Measurements from ENCODE around the gene BRIX1. TPM values are rescaled to one million over a fixed set of nuclear protein-coding genes. Genes with fewer than 3 reads are reported as not detected.
A peak's percentile ranks its signal among the peaks of the same experiment; 100 is the strongest.

Gene BRIX1
- total and polyA plus RNA-seq, 2 of the 13 experiments (the other 11 are each of a cell fraction or from before 2014, with no cell fraction given), result 23.6 to 78.4 TPM

DNA sequence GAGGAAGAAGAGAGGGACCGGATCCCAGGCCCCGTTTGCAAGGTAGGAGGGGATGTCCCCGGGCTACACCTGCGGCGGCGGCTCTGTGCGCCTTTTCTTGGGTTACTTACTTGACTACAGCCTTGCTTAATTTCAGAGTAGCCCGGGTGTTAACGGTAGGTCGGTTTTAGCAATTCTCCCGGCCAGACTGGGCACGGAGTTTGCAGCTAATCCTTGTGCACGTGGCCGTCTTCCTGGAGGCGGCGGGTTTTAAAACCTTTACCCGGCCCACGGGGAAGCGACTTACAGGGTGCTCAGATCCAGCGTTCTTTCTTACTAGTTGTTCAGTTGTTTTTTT lies 313 bp downstream of the BRIX1 start (continued):
- TF ChIP-seq ZNF790 (CRISPR knock-in tag; IDR thresholded peaks at IDR 0.05; ENCODE audit: borderline replicate concordance) (no peak), PHF8 (CRISPR knock-in tag; IDR thresholded peaks at IDR 0.05) (peak; percentile 29; the same call in 1 of the 2 replicates), ATF7 (IDR thresholded peaks at IDR 0.05) (no peak), ATF7 (CRISPR knock-in tag; IDR thresholded peaks at IDR 0.05) (no peak), ZNF24 (IDR thresholded peaks at IDR 0.05) (no peak), NFRKB (IDR thresholded peaks at IDR 0.05) (no peak), ZNF101 (CRISPR knock-in tag; IDR thresholded peaks at IDR 0.05; ENCODE audit: borderline replicate concordance, low read depth) (no peak), HNRNPUL1 (IDR thresholded peaks at IDR 0.05; ENCODE audit: low read depth, low read length) (no peak), HNF4A (CRISPR knock-in tag; IDR thresholded peaks at IDR 0.05) (no peak), MXD4 (CRISPR knock-in tag; IDR thresholded peaks at IDR 0.05) (0 out of 2 replicates have a peak, but pooled peaks have one; percentile 3), SP1 (IDR thresholded peaks at IDR 0.05) (no peak), SP1 (CRISPR knock-in tag; IDR thresholded peaks at IDR 0.05) (no peak), ARNT (IDR thresholded peaks at IDR 0.05) (no peak), MED13 (CRISPR knock-in tag; IDR thresholded peaks at IDR 0.05) (no peak), GTF2F1 (IDR thresholded peaks at IDR 0.05; ENCODE audit: low read length) (no peak), STAG1 (CRISPR knock-in tag; IDR thresholded peaks at IDR 0.05) (no peak), SP140L (CRISPR knock-in tag; IDR thresholded peaks at IDR 0.05; ENCODE audit: borderline replicate concordance) (peak; percentile 3; the same call in 1 of the 2 replicates), KMT2A (CRISPR knock-in tag; IDR thresholded peaks at IDR 0.05) (no peak), HDAC6 (IDR thresholded peaks at IDR 0.05; ENCODE audit: low read depth, low read length) (no peak), ZNF234 (CRISPR knock-in tag; conservative IDR thresholded peaks at IDR 0.05) (no peak)
- TF ChIP-seq, protein P1, sequence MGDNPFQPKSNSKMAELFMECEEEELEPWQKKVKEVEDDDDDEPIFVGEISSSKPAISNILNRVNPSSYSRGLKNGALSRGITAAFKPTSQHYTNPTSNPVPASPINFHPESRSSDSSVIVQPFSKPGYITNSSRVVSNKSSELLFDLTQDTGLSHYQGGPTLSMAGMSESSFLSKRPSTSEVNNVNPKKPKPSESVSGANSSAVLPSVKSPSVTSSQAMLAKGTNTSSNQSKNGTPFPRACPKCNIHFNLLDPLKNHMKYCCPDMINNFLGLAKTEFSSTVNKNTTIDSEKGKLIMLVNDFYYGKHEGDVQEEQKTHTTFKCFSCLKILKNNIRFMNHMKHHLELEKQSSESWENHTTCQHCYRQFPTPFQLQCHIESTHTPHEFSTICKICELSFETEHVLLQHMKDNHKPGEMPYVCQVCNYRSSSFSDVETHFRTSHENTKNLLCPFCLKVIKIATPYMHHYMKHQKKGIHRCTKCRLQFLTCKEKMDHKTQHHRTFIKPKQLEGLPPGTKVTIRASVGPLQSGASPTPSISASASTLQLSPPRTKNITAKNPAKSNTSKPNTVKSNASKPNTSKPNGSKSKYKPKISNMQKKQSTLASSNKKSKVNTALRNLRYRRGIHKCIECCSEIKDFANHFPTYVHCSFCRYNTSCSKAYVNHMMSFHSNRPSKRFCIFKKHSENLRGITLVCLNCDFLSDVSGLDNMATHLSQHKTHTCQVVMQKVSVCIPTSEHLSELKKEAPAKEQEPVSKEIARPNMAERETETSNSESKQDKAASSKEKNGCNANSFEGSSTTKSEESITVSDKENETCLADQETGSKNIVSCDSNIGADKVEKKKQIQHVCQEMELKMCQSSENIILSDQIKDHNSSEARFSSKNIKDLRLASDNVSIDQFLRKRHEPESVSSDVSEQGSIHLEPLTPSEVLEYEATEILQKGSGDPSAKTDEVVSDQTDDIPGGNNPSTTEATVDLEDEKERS (CRISPR knock-in tag; IDR thresholded peaks at IDR 0.05), result no peak
- TF ChIP-seq, protein P2, sequence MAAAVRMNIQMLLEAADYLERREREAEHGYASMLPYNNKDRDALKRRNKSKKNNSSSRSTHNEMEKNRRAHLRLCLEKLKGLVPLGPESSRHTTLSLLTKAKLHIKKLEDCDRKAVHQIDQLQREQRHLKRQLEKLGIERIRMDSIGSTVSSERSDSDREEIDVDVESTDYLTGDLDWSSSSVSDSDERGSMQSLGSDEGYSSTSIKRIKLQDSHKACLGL (CRISPR knock-in tag; IDR thresholded peaks at IDR 0.05), result peak; percentile 2; the same call in 1 of the 2 replicates
- TF ChIP-seq, protein P3, sequence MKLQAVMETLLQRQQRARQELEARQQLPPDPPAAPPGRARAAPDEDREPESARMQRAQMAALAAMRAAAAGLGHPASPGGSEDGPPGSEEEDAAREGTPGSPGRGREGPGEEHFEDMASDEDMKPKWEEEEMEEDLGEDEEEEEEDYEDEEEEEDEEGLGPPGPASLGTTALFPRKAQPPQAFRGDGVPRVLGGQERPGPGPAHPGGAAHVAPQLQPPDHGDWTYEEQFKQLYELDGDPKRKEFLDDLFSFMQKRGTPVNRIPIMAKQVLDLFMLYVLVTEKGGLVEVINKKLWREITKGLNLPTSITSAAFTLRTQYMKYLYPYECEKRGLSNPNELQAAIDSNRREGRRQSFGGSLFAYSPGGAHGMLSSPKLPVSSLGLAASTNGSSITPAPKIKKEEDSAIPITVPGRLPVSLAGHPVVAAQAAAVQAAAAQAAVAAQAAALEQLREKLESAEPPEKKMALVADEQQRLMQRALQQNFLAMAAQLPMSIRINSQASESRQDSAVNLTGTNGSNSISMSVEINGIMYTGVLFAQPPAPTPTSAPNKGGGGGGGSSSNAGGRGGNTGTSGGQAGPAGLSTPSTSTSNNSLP (IDR thresholded peaks at IDR 0.05; ENCODE audit: low read depth, low read length), result no peak

Measured in HepG2 (cell line).